Effector memory CD4-positive, alpha-beta T cell (primary cell): ENCODE measurements around the gene TCERG1.

ENCODE experiments used
- DNase-seq, 3 donors: peaks; one replicate each; pipeline ENCODE4 v3.0.0-alpha.2; 2020
- H3K27ac ChIP-seq: 2 replicates; pipeline ENCODE4 v1.7.0; 2013; ENCODE audit warnings: mild to moderate bottlenecking, low read length, moderate library complexity; ENCODE audit not compliant: insufficient read depth, poor library complexity, severe bottlenecking
- H3K27me3 ChIP-seq: replicated peaks from 2 replicates; pipeline ENCODE4 v1.7.0; 2013; ENCODE audit warnings: mild to moderate bottlenecking, low read length; ENCODE audit not compliant: insufficient read depth, control insufficient read depth, poor library complexity, severe bottlenecking
- H3K36me3 ChIP-seq: 2 replicates; pipeline ENCODE4 v1.7.0; 2013; ENCODE audit warnings: mild to moderate bottlenecking, low read length, moderate library complexity; ENCODE audit not compliant: control insufficient read depth, insufficient read depth
- H3K4me1 ChIP-seq: 2 replicates; pipeline ENCODE4 v1.7.0; 2013; ENCODE audit warnings: low read length, mild to moderate bottlenecking; ENCODE audit not compliant: control insufficient read depth, insufficient read depth, poor library complexity, severe bottlenecking
- H3K4me3 ChIP-seq: 2 replicates; pipeline ENCODE4 v1.7.0; 2013; ENCODE audit warnings: low read length, low read depth, mild to moderate bottlenecking; ENCODE audit not compliant: insufficient read depth, poor library complexity, severe bottlenecking
- H3K9me3 ChIP-seq: 2 replicates; pipeline ENCODE4 v1.7.0; 2013; ENCODE audit warnings: mild to moderate bottlenecking, low read length, moderate library complexity; ENCODE audit not compliant: control insufficient read depth

The TCERG1 gene

GRCh38 chr5:146475906-146476305 lies 28.8 kb downstream of the TCERG1 start:
- H3K27me3 ChIP-seq: no peaks in the 10 kb centered on the region
- H3K9me3 ChIP-seq: no peaks in the 10 kb centered on the region
- DNase-seq: no peak
- H3K36me3 ChIP-seq: peaks cover 44% of the 10 kb centered on the region
- H3K27ac ChIP-seq: no peak overlapping the region
- H3K4me3 ChIP-seq: no peak overlapping the region
- H3K4me1 ChIP-seq: no peaks in the 10 kb centered on the region

GRCh38 chr5:146482775-146483174 lies 35.6 kb downstream of the TCERG1 start:
- no peaks in the 10 kb centered on the region for H3K4me1 ChIP-seq
- H3K9me3 ChIP-seq: no peaks in the 10 kb centered on the region
- no peak overlapping the region for H3K27ac ChIP-seq
- H3K4me3 ChIP-seq: no peak overlapping the region
- H3K36me3 ChIP-seq: peaks cover 29% of the 10 kb centered on the region
- no peaks in the 10 kb centered on the region for H3K27me3 ChIP-seq
- DNase-seq: no peak

- Histone ChIP-seq H3K9me3 (no peaks in the 10 kb centered on the region), H3K36me3 (peaks cover 24% of the 10 kb centered on the region), H3K27ac (no peak overlapping the region), H3K4me1 (no peaks in the 10 kb centered on the region), H3K4me3 (no peak overlapping the region), H3K27me3 (no peaks in the 10 kb centered on the region)
- DNase-seq: no peak
Observed at GRCh38 chr5:146484714-146485391, 37.7 kb downstream of the TCERG1 start.

- no peaks in the 10 kb centered on the region for H3K9me3 ChIP-seq
- no peak for DNase-seq
- no peaks in the 10 kb centered on the region for H3K4me1 ChIP-seq
- H3K4me3 ChIP-seq: no peak overlapping the region
- H3K36me3 ChIP-seq: peaks cover 13% of the 10 kb centered on the region
- no peaks in the 10 kb centered on the region for H3K27me3 ChIP-seq
- no peak overlapping the region for H3K27ac ChIP-seq
Observed at GRCh38 chr5:146490089-146490843, 43.1 kb downstream of the TCERG1 start.

- Histone ChIP-seq H3K4me3 (no peak overlapping the region), H3K9me3 (no peaks in the 10 kb centered on the region), H3K27me3 (no peaks in the 10 kb centered on the region), H3K36me3 (peaks cover 18% of the 10 kb centered on the region), H3K27ac (no peak overlapping the region), H3K4me1 (no peaks in the 10 kb centered on the region)
- DNase-seq: no peak
Observed at GRCh38 chr5:146494656-146495055, 47.5 kb downstream of the TCERG1 start.

GRCh38 chr5:146499680-146500079 lies 52.5 kb downstream of the TCERG1 start:
- Histone ChIP-seq H3K27ac (no peak overlapping the region), H3K36me3 (peaks cover 16% of the 10 kb centered on the region), H3K9me3 (no peaks in the 10 kb centered on the region), H3K27me3 (no peaks in the 10 kb centered on the region), H3K4me3 (no peak overlapping the region), H3K4me1 (no peaks in the 10 kb centered on the region)
- no peak for DNase-seq

- H3K36me3 ChIP-seq: peaks cover 57% of the 10 kb centered on the region
- no peaks in the 10 kb centered on the region for H3K4me1 ChIP-seq
- H3K9me3 ChIP-seq: no peaks in the 10 kb centered on the region
- H3K4me3 ChIP-seq: no peak overlapping the region
- no peaks in the 10 kb centered on the region for H3K27me3 ChIP-seq
- no peak for DNase-seq
- no peak overlapping the region for H3K27ac ChIP-seq
Observed at GRCh38 chr5:146507428-146507827, 60.3 kb downstream of the TCERG1 start.

GRCh38 chr5:146510559-146511125 lies 63.5 kb downstream of the TCERG1 start:
- DNase-seq: no peak

GRCh38 chr5:146513462-146513861 lies 66.3 kb downstream of the TCERG1 start:
- Histone ChIP-seq H3K27me3 (no peaks in the 10 kb centered on the region), H3K4me1 (no peaks in the 10 kb centered on the region), H3K36me3 (peaks cover 32% of the 10 kb centered on the region), H3K9me3 (no peaks in the 10 kb centered on the region), H3K27ac (no peak overlapping the region), H3K4me3 (no peak overlapping the region)
- no peak for DNase-seq

More at GRCh38 chr5:146510559-146511125, 63.5 kb downstream of the TCERG1 start:
- no peak overlapping the region for H3K27ac ChIP-seq
- no peaks in the 10 kb centered on the region for H3K27me3 ChIP-seq
- no peaks in the 10 kb centered on the region for H3K4me1 ChIP-seq
- no peaks in the 10 kb centered on the region for H3K9me3 ChIP-seq
- no peak overlapping the region for H3K4me3 ChIP-seq
- H3K36me3 ChIP-seq: peaks cover 48% of the 10 kb centered on the region

- no peak overlapping the region for H3K4me3 ChIP-seq
- peaks cover 23% of the 10 kb centered on the region for H3K36me3 ChIP-seq
- H3K9me3 ChIP-seq: no peaks in the 10 kb centered on the region
- DNase-seq: no peak
- no peak overlapping the region for H3K27ac ChIP-seq
- no peaks in the 10 kb centered on the region for H3K27me3 ChIP-seq
- no peaks in the 10 kb centered on the region for H3K4me1 ChIP-seq
Observed at GRCh38 chr5:146514575-146514974, 67.4 kb downstream of the TCERG1 start.
